GM12801 (cell line): ENCODE measurements around the gene MYO1E.

Experiments
- TF ChIP-seq, protein P1 (sequence below): IDR thresholded peaks from one replicate; pipeline ENCODE4 v1.5.1; 2011; ENCODE audit warnings: control low read depth; ENCODE audit not compliant: insufficient read length; ENCODE audit errors: extremely low read depth

The MYO1E gene

DNA sequence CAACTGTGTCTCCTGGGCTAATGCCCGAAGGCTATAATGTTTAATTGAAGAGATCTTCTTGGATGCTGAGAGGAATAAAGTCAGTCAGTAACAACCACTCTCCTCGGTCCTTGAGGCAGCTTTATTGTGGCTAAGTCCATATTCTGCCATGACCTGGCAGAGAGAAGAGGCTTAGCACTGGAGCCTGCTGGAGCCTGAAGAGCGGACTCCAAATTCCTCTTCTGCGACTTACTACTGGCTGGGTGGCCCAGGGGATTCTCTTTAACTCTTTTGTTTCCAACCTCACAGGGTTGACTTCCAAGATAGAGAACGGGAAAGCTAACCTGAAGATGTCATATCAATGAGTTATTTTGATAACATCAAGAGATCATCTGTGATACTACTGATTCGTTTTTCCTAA is 71.1 kb downstream of the MYO1E start:
- TF ChIP-seq, protein P1, sequence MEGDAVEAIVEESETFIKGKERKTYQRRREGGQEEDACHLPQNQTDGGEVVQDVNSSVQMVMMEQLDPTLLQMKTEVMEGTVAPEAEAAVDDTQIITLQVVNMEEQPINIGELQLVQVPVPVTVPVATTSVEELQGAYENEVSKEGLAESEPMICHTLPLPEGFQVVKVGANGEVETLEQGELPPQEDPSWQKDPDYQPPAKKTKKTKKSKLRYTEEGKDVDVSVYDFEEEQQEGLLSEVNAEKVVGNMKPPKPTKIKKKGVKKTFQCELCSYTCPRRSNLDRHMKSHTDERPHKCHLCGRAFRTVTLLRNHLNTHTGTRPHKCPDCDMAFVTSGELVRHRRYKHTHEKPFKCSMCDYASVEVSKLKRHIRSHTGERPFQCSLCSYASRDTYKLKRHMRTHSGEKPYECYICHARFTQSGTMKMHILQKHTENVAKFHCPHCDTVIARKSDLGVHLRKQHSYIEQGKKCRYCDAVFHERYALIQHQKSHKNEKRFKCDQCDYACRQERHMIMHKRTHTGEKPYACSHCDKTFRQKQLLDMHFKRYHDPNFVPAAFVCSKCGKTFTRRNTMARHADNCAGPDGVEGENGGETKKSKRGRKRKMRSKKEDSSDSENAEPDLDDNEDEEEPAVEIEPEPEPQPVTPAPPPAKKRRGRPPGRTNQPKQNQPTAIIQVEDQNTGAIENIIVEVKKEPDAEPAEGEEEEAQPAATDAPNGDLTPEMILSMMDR: no peak

DNA sequence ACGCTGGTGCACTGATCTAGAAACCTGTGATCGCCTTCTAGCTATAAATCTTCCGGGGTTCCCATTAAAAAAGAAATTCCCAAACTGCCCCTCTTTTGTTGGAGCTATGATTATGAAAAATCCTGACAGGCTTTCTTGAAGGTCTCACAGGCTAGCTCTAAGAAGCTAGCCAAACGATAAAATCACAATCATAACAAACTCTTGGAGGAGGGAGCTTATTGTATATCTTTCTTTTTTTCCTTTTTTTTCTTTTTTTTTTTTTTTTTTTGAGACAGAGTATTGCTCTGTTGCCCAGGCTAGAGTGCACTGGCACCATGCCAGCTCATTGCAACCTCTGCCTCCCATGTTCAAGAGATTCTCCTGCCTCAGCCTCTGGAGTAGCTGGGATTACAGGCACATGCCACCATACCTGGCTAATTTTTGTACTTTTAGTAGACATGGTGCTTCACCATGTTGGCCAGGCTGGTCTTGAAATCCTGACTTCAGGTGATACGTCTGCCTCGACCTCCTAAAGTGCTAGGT is 72.0 kb downstream of the MYO1E start:
- TF ChIP-seq, protein P1: no peak

DNA sequence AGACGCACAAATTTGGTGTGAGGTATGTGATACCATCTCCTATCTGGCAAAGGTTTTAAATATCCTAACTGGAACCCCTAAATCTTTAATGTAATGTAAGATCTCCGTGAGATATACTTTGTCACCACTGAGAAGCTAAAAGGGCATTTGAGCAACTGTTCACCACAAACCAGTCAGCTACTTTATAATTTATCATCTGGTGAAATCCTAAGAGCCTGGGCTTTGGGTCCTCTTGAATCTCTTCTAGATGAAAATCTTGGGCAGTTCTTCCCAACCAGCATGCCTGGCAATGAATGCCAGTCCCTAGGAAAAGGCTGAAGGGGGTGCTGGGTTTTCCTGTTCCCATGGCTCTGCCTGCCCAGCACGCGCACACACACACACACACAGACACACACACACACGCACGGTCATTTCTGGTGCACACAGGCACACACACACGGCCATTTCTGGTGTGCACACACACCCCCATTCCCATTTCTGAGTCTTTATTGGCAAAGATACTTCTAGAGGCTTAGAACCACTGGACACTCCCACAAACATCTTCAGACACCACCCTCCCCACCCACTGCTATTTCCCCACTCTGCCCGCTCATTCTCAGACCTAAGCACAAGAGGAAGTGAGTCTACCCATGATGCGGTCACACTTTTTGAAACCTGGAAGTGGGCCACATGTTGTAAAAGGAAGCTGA is 72.6 kb downstream of the MYO1E start:
- TF ChIP-seq, protein P1: no peak

DNA sequence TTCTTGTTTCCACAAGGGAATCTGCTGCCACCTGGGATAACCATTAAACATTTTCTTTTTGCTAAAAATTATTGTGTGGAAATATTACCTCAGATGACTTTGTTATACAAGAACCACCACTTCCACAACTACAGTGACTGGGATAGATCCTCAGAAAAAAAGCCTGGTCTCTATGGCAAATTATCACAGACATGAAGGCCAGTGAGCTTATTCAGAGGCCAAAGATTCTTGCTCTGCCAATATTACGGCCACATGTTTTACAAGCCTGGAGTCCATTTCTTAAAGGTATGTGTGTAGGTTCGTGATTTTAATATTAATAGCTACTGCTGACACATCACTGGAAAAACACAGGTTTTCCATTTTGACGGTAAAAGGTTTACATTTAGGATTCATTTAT is 73.8 kb downstream of the MYO1E start:
- TF ChIP-seq, protein P1: no peak

DNA sequence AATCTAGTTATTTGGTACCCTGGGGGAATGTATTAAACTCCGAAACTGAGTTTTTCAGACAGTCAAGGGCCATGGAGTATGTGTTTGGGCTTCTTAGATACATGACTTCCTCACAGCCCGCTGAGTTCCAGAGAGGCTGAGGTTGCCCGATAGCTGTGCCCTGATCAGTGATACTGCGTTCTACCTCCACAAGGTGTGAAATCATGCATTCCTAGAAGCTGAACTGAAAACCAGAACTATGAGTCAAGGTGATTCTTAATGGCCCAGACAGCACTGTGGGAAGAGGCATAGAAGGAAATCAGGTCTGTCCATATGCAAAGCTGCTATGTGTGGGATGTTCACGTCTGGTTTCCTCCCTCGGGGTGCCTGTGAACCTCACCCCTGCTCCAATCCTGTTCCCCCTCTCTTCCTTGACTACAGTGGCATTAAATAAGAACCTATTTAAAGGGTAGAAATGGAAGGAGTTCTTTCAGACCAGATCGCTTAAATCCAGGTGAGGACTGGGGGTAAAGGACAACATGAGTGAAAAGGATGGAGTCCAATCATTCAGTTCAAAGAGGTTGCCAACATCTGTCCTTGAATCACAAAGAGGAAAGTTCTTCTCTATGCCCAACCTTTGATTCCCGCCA is 74.3 kb downstream of the MYO1E start:
- TF ChIP-seq, protein P1: no peak

DNA sequence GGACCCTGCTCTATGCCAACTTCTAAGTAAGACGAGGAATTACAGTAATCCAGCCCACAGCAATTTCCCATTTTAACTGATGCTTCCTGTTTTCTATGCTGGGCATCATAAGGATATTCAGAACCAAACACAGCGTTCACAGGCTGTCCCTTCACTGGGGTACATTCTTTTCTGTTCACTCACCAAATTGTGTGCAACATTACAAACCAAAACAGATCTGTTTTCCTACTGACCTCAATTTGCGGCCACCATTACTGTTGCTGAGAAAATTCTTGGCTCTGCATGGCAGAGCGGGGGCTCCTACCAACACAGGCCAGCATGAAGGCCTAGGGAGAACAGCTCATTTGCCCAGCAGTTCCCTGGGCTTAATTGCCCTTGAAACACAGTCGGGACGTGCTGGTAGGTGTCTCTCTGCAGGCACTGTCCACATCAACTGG is 76.5 kb downstream of the MYO1E start:
- TF ChIP-seq, protein P1: no peak

DNA sequence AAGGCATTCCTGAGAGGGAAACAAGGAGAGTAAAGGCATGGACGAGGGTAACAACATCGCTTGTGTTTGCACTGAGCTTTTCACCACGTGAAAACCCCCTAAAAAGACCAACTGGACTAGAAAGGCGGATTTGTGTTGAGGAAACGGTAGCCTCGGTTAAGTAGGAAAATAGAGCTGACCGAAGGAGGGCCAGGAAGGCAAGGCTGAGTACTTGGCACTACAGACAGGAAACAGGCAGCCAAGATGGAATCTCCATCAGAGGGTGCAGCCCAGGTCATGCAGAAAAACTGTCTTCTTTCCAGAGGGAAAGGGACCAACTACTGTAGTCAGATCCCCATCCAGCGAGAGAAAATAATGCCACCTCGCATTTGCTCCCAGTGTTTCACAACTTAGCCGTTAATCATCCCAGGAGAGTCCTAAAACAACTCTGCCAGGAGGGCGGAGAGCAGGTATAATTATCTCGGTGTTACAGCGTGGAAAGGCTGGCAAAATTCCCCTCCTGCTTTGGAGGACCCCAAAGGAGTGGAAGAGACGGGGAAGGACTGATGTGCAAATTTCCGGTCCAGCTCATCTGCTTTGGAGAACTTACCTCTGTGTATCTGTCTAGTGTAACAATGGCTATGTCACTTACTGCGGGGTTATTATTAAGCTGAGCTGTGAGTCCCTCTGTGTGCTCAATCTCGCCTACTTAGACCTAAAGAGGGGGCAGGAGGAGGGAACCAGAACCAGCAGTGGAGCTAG is 77.2 kb downstream of the MYO1E start:
- TF ChIP-seq, protein P1: no peak
